ENCODE measurements around the gene CFAP69. TPM values are rescaled to one million over a fixed set of nuclear protein-coding genes. Genes with fewer than 3 reads are reported as not detected.

Gene CFAP69
- total and polyA plus RNA-seq, 4 donors: 1.8 to 18.7 (median 13.6) TPM

- Histone ChIP-seq H3K36me3 (ENCODE audit: control insufficient read depth in 1 of 2, insufficient read depth in 2 of 2, low read length in 1 of 2) (no peaks in the 10 kb centered on the region), H3K4me1 (ENCODE audit: control insufficient read depth in 1 of 2, insufficient read depth in 2 of 2, low read length in 2 of 2) (no peaks in the 10 kb centered on the region), H3K4me3 (ENCODE audit: low read length in 2 of 2) (no peak overlapping the region), H3K9me3 (ENCODE audit: control insufficient read depth, low read length) (no peaks in the 10 kb centered on the region), H3K27me3 (ENCODE audit: control insufficient read depth in 1 of 2, insufficient read depth in 2 of 2, low read length in 1 of 2) (no peaks in the 10 kb centered on the region), H3K27ac (ENCODE audit: low read depth in 1 of 2, low read length in 2 of 2) (no peak overlapping the region)
- 77 to 85% methylated on average over 1 of the region's 1 CpG for WGBS, 2 donors
- DNase-seq: no peak
- ATAC-seq (ENCODE audit: low FRiP score): no peak
- intact Hi-C loops (cut with DNase I): no loop called here
Measured at GRCh38 chr7:90238583-90238982, 6.4 kb upstream of the CFAP69 start.

GRCh38 chr7:90239050-90239449, 5.9 kb upstream of the CFAP69 start:
- ATAC-seq (ENCODE audit: low FRiP score): no peak
- no peak for DNase-seq
- Histone ChIP-seq H3K27ac (ENCODE audit: low read depth in 1 of 2, low read length in 2 of 2) (no peak overlapping the region), H3K4me1 (ENCODE audit: control insufficient read depth in 1 of 2, insufficient read depth in 2 of 2, low read length in 2 of 2) (no peaks in the 10 kb centered on the region), H3K9me3 (ENCODE audit: control insufficient read depth, low read length) (no peaks in the 10 kb centered on the region), H3K4me3 (ENCODE audit: low read length in 2 of 2) (no peak overlapping the region), H3K27me3 (ENCODE audit: control insufficient read depth in 1 of 2, insufficient read depth in 2 of 2, low read length in 1 of 2) (no peaks in the 10 kb centered on the region), H3K36me3 (ENCODE audit: control insufficient read depth in 1 of 2, insufficient read depth in 2 of 2, low read length in 1 of 2) (no peaks in the 10 kb centered on the region)
- intact Hi-C loops (cut with DNase I): no loop called here
- 74 to 87% methylated on average over 3 of the region's 3 CpGs for WGBS, 2 donors

- no peak overlapping the region for H3K4me3 ChIP-seq (ENCODE audit: low read length in 2 of 2)
- intact Hi-C loops (cut with DNase I): no loop called here
- H3K27me3 ChIP-seq (ENCODE audit: control insufficient read depth in 1 of 2, insufficient read depth in 2 of 2, low read length in 1 of 2): no peaks in the 10 kb centered on the region
- no peaks in the 10 kb centered on the region for H3K36me3 ChIP-seq (ENCODE audit: control insufficient read depth in 1 of 2, insufficient read depth in 2 of 2, low read length in 1 of 2)
- ATAC-seq (ENCODE audit: low FRiP score) (no peak), DNase-seq (no peak)
- WGBS, 2 donors: 82 to 84% methylated on average over 9 of the region's 9 CpGs
- no peaks in the 10 kb centered on the region for H3K4me1 ChIP-seq (ENCODE audit: control insufficient read depth in 1 of 2, insufficient read depth in 2 of 2, low read length in 2 of 2)
- no peak overlapping the region for H3K27ac ChIP-seq (ENCODE audit: low read depth in 1 of 2, low read length in 2 of 2)
- H3K9me3 ChIP-seq (ENCODE audit: control insufficient read depth, low read length): no peaks in the 10 kb centered on the region
Measured at GRCh38 chr7:90239625-90240228, 5.2 kb upstream of the CFAP69 start.

GRCh38 chr7:90242369-90243168, 2.4 kb upstream of the CFAP69 start:
- no peaks in the 10 kb centered on the region for H3K27me3 ChIP-seq (ENCODE audit: control insufficient read depth in 1 of 2, insufficient read depth in 2 of 2, low read length in 1 of 2)
- H3K36me3 ChIP-seq (ENCODE audit: control insufficient read depth in 1 of 2, insufficient read depth in 2 of 2, low read length in 1 of 2): no peaks in the 10 kb centered on the region
- no peak overlapping the region for H3K4me3 ChIP-seq (ENCODE audit: low read length in 2 of 2)
- intact Hi-C loops (cut with DNase I): no loop called here
- ATAC-seq (ENCODE audit: low FRiP score): no peak
- no peak overlapping the region for H3K27ac ChIP-seq (ENCODE audit: low read depth in 1 of 2, low read length in 2 of 2)
- no peaks in the 10 kb centered on the region for H3K9me3 ChIP-seq (ENCODE audit: control insufficient read depth, low read length)
- DNase-seq: no peak
- peaks cover 0 to 3% of the 10 kb centered on the region in 2 donors for H3K4me1 ChIP-seq (ENCODE audit: control insufficient read depth in 1 of 2, insufficient read depth in 2 of 2, low read length in 2 of 2)
- WGBS, 2 donors: 83 to 88% methylated on average over 3 of the region's 3 CpGs

- Histone ChIP-seq H3K9me3 (ENCODE audit: control insufficient read depth, low read length) (no peaks in the 10 kb centered on the region), H3K27me3 (ENCODE audit: control insufficient read depth in 1 of 2, insufficient read depth in 2 of 2, low read length in 1 of 2) (no peaks in the 10 kb centered on the region), H3K4me1 (ENCODE audit: control insufficient read depth in 1 of 2, insufficient read depth in 2 of 2, low read length in 2 of 2) (peaks cover 0 to 3% of the 10 kb centered on the region in 2 donors), H3K4me3 (ENCODE audit: low read length in 2 of 2) (no peak overlapping the region), H3K36me3 (ENCODE audit: control insufficient read depth in 1 of 2, insufficient read depth in 2 of 2, low read length in 1 of 2) (no peaks in the 10 kb centered on the region), H3K27ac (ENCODE audit: low read depth in 1 of 2, low read length in 2 of 2) (no peak overlapping the region)
- ATAC-seq (ENCODE audit: low FRiP score) (no peak), DNase-seq (no peak)
- intact Hi-C loops (cut with DNase I): no loop called here
- 36 to 39% methylated on average over 1 of the region's 1 CpG for WGBS, 2 donors
Measured at GRCh38 chr7:90243556-90243955, 1.4 kb upstream of the CFAP69 start.

GRCh38 chr7:90244565-90244908, 437 bp upstream of the CFAP69 start:
- no peak overlapping the region for H3K27ac ChIP-seq (ENCODE audit: low read depth in 1 of 2, low read length in 2 of 2)
- intact Hi-C loops (cut with DNase I): no loop called here
- peaks cover 0 to 3% of the 10 kb centered on the region in 2 donors for H3K4me1 ChIP-seq (ENCODE audit: control insufficient read depth in 1 of 2, insufficient read depth in 2 of 2, low read length in 2 of 2)
- H3K4me3 ChIP-seq (ENCODE audit: low read length in 2 of 2): peak overlapping the region; percentile 71
- ATAC-seq (ENCODE audit: low FRiP score): no peak
- WGBS, 2 donors: 9 to 14% methylated on average over 6 of the region's 6 CpGs
- H3K27me3 ChIP-seq (ENCODE audit: control insufficient read depth in 1 of 2, insufficient read depth in 2 of 2, low read length in 1 of 2): no peaks in the 10 kb centered on the region
- H3K36me3 ChIP-seq (ENCODE audit: control insufficient read depth in 1 of 2, insufficient read depth in 2 of 2, low read length in 1 of 2): no peaks in the 10 kb centered on the region
- no peaks in the 10 kb centered on the region for H3K9me3 ChIP-seq (ENCODE audit: control insufficient read depth, low read length)
- DNase-seq: no peak

GRCh38 chr7:90246171-90246570, 1.2 kb downstream of the CFAP69 start:
- peak overlapping the region in 1 of 2 donors; percentile 71 for H3K4me3 ChIP-seq (ENCODE audit: low read length in 2 of 2)
- ATAC-seq (ENCODE audit: low FRiP score) (no peak), DNase-seq (no peak)
- H3K27me3 ChIP-seq (ENCODE audit: control insufficient read depth in 1 of 2, insufficient read depth in 2 of 2, low read length in 1 of 2): no peaks in the 10 kb centered on the region
- no peak overlapping the region for H3K27ac ChIP-seq (ENCODE audit: low read depth in 1 of 2, low read length in 2 of 2)
- H3K36me3 ChIP-seq (ENCODE audit: control insufficient read depth in 1 of 2, insufficient read depth in 2 of 2, low read length in 1 of 2): no peaks in the 10 kb centered on the region
- no peaks in the 10 kb centered on the region for H3K9me3 ChIP-seq (ENCODE audit: control insufficient read depth, low read length)
- peaks cover 0 to 3% of the 10 kb centered on the region in 2 donors for H3K4me1 ChIP-seq (ENCODE audit: control insufficient read depth in 1 of 2, insufficient read depth in 2 of 2, low read length in 2 of 2)
- WGBS, 2 donors: 40 to 43% methylated on average over 9 of the region's 9 CpGs
- intact Hi-C loops (cut with DNase I): loop anchor here in 1 of 2 donors (5.0 kb wide), 1 partner anchor 34 kb away; the partner anchor contains the start of gene STEAP2

- Histone ChIP-seq H3K27ac (ENCODE audit: low read depth in 1 of 2, low read length in 2 of 2) (no peak overlapping the region), H3K4me1 (ENCODE audit: control insufficient read depth in 1 of 2, insufficient read depth in 2 of 2, low read length in 2 of 2) (peaks cover 0 to 3% of the 10 kb centered on the region in 2 donors), H3K27me3 (ENCODE audit: control insufficient read depth in 1 of 2, insufficient read depth in 2 of 2, low read length in 1 of 2) (no peaks in the 10 kb centered on the region), H3K9me3 (ENCODE audit: control insufficient read depth, low read length) (no peaks in the 10 kb centered on the region), H3K4me3 (ENCODE audit: low read length in 2 of 2) (no peak overlapping the region), H3K36me3 (ENCODE audit: control insufficient read depth in 1 of 2, insufficient read depth in 2 of 2, low read length in 1 of 2) (no peaks in the 10 kb centered on the region)
- DNase-seq (no peak), ATAC-seq (ENCODE audit: low FRiP score) (no peak)
- WGBS, 2 donors: 69 to 78% methylated on average over 3 of the region's 3 CpGs
- intact Hi-C loops (cut with DNase I): loop anchor here (2.0 to 5.0 kb wide), 2 partner anchors 34 to 36 kb away; partner anchors contain the start of gene STEAP2 (in 1 of the 2)
Measured at GRCh38 chr7:90248706-90249105, 3.7 kb downstream of the CFAP69 start.

Data from aorta (tissue), 5 donors.